Measurements from ENCODE around the gene PPP1R9A.

GRCh38 chr7:95092324-95092723 is 184.9 kb downstream of the PPP1R9A start:
- TF ChIP-seq EZH2 (IDR thresholded peaks at IDR 0.05; ENCODE audit: borderline replicate concordance, low read depth, low read length, poor library complexity, severe bottlenecking) (no peak), CTCF (conservative IDR thresholded peaks at IDR 0.05; ENCODE audit: low read depth, low read length) (no peak)
